Fibroblast of skin of abdomen (primary cell): Measurements from ENCODE around the gene DAB2IP.

Experiments
- DNase-seq: peaks from one replicate; pipeline ENCODE4 v3.0.0-alpha.2; 2013

DAB2IP gene

DNA sequence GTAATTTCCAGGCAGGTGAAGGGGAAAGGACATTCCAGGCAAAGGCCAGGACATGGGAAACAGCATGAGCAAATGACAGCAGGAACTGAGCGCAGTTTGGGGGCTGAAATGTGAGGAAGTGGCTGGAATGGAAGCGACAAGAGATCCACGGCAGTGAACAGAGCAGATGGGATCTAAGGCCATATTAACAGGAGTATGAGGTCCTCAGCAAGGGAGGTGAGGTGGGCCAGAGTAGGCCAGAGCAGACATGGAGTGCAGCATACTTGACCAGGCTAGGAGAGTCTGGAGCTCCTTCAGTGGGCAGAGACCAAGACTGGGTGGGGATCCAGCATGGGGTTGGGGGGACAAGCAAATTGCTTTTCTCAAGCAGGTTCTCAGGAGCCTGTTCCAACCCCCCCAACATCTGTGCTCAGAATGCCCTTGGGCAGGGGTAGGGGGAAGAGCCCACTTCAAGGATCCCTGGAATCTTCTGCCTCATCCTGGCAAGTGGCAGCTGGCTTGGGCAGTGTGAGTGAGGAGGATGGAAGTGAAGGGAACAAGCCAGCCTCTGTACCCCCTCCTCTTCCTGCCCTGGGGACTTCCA lies 34.5 kb downstream of the DAB2IP start:
- DNase-seq = no peak

DNA sequence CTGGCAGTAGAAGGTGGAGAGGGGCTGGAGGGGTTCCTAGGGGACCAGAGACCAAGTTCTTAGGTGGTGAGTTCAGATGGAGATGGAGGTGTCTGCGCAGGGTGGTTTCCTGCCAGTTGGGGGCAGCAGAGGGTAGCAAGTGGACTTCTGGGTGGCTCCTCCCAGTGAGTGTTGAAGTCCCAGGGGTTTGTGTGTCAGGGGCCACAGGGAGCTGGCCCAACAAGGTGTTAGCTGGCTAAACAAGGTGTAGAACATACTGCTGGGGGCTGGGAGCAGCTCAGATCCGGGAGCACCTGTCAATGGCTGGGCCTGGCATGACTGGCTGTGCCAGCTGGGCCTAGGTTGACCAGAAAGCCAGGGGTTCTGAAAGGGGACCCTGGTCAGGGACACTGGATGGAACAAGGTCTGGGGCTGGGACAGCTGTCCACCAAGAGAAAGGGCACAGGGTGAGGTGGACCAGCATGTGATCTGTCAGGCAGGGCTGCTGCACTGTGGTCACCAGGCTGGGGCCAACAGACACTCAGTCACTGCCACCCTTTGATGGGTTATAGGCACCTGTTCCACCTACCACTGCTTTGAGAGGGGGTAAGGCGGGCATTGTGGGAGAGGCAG lies 35.6 kb downstream of the DAB2IP start:
- peak; percentile 50 for DNase-seq

DNA sequence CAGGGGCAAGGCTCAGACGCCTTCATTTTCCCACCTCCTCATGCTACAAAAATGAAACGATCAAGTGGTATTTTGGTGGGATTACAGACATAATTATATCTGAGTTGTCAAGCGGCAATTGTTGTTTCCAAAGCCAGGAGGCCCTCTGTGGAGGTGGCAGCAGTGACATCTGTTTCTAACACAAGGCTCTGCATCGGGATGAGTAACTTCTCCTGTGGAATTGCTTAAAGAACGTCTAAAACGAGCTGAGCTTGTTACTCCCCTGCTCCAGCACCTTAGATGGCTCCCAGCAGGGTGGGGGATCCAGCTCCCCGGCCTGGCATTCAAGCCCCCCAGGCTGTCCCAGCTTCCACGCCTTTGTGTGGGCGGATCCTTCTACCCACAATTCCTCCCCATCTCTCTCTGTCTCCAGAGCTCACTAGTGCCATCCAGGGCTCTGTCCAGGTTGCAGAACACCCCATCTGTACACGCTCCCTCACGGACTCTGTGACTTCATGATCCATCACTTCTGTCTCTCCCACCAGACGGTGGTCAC lies 36.8 kb downstream of the DAB2IP start:
- DNase-seq = no peak

GRCh38 chr9:121688681-121689080 lies 37.2 kb downstream of the DAB2IP start:
- DNase-seq = no peak

DNA sequence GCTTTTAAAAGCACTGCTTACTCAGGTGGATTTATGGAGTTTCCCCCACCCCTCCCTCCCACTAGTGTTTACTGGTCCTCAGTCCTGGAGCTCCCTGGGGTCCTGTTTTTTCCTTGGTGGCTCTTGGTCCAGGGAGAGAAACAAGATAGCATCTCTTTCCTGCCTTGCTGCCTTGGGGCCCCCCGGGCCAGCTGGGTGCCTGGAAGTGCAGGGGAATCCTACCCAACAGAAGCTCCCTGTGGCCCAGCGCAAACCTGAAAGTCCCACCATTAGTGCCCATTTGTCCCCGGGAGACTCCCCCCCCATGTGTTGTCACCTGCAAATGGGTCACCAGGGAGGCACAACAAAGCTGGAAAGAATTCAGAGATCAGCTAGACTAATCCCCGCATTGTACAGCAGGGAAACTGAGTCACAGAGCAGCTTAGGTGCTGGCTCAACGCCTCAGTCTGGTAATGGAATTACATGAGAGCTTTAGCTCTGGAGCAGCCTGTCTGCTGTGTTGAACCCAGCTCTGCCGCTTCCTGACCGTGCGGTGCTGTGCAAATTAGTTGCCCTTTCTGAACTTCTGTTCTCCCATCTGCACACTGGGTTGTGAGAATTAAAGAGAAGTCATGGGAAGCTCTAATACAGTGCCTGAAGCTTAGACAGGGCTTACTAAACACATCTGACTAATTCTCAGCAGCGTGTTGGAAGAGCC lies 38.2 kb downstream of the DAB2IP start:
- DNase-seq = no peak

DNA sequence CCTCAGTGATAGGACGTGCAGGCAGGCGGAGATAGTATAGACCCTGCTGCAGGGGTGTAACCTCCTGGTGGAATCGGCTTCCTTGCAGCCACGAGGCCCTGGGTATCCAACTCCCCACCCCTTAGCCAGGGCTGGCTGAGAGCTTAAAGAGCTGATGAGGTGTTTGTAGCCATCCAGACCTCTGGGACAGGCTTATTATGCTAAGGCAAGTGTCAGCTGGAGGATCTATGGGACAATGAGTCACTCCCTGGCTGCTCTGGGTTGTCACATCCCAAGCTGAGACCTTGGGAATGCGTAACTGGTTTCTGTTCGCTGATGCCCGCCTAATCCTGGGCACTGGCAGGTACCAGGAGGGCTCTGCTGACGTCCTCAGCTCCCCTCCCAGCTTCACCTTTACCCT lies 38.9 kb downstream of the DAB2IP start:
- no peak for DNase-seq

DNA sequence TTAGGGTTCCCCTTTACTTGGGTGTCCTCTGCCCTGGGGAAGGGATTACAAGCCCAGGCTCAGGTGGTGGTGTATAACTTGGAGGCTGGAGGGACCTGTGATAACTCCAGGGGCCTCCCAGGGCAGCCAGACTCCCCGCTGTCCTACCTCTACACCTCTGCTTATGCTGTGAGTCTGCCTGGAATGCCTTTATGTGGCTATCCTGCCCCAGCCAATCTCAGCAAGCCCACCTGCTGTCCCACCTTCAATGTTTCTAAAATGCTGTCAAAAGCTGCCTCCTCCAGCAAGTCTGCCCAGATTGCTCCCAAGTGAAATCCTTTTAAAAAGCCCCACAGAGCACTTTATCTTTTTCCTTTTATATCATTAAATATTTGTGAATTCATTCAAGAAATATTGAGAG lies 39.3 kb downstream of the DAB2IP start:
- DNase-seq = no peak

DNA sequence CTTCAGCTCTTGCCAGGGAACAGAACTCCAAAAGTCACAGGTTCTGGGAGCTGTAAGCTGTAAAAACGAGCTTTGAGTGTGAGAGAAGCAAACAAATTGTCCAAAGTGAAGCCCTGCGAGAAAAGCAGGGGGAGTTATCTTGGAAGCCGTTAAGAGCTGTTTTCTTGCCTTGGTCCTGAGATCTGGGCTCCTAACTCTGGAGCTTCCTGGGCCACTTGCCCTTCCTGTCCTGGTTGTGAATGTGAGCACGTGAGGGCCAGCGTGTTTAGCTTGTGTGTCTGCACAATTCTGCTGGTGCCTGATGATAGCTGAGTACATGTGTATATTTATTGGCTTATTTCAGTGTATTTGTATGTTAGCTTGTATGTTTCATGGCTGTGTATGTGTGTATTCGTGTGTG lies 40.5 kb downstream of the DAB2IP start:
- no peak for DNase-seq

DNA sequence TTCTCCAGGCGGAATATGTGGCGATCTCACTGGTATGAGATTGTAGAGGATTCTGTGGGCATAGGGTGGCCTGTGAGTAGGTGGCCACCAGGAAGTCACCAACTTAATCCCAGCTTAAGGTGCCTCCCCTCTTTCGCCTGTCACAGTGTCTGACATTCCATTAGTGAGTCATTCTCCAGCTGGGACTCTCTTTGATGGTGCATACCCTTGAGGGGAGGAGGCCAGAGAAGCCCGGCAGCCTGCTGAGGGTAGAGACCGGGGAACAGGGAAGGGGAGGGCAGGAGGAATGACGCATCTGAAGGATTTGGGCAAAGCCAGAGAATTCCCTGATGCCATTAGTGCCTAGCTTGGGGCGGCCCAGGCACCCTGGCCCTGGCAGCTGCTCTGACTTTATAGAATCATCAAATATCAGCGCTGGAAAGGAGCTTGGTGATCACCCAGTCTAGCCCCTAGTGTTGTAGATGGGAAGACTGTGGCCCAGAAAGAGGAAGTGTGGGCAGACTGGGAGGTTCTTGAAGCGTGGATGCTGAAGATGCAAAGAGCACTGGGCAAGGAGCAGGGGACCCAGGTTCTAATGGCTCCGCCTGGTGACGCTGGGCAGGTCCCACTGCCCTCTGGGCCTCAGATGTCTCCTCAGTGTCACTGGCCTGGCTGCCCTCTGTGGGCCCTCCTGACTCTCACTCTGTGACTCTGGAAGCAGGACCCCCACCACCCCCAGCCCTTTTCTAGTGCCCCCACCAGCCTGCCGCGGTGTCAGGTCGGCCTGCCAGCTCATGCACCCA lies 41.4 kb downstream of the DAB2IP start:
- peak; percentile 55 for DNase-seq

DNA sequence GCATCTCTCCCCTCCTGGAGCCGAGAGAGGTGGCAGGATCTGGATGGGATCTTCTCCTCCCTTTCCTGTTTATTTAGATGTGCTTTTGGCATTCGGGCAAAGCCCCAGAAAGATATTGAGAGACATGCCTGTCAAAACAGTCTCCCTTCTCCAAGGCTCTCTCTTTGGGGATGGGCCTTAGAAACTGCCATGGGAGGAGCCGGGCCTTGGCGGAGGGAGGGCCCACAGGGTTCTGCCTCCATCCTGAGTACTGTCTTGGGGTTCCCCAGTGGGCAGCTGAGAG lies 41.9 kb downstream of the DAB2IP start:
- no peak for DNase-seq

DNA sequence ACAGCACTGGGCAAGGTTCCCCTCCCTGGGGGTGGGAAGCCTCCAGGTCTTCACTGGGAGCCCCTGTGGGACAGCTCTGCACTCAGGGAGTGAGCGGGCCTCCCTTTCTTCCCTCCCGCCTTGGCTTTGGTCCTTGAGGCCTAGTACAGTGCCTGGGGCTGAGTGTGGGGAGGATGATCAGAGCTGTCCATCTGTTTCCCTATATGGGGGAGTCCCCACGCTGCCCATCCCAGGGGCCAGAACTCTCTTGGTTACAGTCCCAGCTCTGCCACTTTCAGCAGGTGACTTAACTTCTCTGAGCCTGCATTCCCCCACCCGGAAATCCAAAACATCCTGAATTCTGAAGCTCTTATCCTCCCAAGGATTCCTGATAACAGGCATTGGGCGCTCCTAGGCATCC lies 42.6 kb downstream of the DAB2IP start:
- DNase-seq = no peak

- no peak for DNase-seq
Observed at GRCh38 chr9:121694600-121694999, 43.2 kb downstream of the DAB2IP start.

GRCh38 chr9:121696930-121697329 lies 45.5 kb downstream of the DAB2IP start:
- no peak for DNase-seq

DNA sequence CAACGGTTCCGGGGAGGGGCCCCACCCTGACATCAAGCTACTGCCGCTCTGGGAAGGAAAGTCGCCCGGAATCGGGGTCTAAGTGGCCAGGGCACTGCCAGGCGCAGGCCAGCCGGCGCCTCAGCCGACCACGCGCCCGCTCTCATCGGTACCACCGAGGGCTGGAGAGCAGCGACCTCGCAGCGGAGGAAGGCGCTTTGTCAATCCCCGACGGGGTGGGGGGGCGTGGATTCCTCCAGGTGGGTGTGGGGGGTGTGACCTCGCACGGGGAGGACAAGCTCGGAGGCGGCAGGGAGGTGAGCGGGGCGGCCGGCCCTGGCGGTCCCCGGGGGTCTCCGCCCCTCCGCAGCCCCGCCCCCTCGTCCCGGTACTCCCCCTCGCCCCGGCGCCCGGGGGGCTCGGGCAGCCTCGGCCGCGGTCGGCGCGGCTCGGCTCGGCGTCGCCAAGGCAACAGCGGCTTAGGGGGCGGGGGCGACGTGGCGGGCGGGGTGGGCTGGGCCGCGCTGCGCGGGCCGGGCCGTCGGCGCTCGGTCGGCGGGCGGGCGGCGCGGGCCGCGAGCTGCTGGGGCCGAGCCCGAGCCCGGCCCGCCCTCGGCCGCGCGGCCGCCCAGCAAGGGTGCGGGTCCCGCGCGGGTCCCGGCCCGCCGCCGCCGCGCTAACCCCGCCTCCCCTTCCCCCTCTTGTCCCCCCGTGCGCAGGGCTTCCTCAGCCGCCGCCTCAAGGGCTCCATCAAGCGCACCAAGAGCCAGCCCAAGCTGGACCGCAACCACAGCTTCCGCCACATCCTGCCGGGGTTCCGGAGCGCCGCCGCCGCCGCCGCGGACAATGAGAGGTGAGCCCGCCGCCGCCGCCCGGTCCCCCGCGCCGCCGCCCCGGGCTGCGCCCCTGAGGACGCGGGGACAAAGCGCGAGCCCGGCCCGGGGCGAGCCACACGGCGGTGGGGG lies 47.5 kb downstream of the DAB2IP start:
- peak; percentile 62 for DNase-seq

- DNase-seq = no peak
Observed at GRCh38 chr9:121699571-121700164, 48.2 kb downstream of the DAB2IP start.

DNA sequence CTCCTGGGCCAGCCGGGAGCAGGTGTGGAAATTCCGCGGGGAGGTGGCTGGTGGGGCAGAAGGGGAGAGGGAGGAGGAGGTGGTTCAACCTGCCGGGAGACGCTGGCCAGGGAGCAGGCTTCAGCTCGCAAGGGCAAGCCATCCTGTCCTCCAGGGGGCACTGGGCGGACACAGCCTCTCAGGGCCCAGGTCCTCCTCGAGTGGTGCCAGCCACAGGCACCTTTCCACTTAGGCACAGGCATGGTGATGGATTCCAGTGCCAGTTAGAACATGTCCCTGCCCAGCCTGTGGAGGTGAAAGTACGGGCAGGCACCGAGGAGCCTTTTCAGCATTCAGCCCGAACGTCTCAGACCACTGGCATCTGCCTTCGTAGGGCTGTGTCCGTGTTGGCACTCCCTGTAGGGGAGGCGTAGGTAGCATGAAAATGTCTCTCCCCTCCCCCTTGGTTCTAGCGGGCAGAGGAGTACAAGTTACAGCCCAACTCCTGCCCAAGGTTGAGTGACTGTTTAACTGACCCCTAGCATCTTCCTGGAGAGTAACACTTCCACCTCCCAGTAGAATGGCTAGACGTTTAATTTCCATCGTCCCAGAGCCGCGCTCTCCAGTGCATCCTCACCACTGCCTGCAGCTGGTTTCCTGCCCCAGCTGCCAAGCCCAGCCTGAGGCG lies 48.9 kb downstream of the DAB2IP start:
- no peak for DNase-seq

DNA sequence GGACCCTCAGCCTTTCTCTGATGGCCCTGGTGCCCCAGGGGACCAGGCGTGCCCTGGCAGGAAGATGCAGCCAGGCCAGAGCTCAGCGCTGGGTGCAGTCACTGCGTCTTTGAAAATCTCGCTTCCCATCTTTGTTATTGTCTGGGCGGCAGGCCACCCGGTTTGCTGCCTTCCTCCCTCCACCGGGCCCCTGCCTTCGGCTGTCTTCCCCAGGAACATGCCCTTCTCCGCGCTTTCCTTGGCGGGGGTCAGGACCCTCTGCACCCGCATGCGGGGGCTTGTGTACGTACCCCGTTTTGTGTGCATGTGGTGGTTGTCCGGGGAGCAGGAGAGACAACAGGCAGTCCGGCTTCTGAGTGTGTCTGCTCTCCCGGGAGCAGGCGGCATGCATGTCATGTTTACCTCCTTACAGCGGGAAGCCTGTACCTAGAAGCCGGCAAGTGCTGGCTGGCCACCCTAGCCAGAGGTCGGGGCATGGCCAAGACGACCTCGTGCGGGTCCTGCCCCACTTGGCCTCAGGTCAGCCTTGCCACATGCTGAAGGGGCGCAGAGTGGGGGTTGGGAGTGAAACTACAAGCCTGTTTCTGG lies 49.5 kb downstream of the DAB2IP start:
- no peak for DNase-seq

DNA sequence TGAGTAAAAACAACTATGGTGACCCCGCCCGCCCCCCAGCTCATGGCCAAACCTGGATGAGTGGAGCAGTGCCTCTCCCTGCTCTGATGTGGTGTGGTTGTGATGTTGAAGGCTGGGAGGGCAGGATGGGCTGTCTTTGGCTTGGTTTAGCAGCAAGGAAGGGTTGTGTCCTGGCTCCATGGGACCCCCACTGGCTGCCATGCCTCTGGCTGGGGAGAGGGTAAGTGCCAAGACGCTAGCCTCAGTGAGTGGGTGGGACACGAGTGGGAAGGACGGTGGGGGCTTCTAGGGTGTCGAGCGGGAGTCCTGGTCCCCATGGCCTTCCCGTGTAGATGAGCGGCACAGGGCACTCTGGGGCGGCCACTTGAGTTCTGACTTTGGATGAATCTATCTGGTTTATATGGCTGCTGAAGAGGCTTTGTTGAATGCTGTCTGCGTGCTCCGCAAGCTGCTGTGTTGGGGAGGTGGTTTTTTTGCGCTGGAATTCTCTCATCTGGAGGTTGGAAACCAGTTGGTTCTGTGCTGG lies 50.4 kb downstream of the DAB2IP start:
- DNase-seq = no peak

DNA sequence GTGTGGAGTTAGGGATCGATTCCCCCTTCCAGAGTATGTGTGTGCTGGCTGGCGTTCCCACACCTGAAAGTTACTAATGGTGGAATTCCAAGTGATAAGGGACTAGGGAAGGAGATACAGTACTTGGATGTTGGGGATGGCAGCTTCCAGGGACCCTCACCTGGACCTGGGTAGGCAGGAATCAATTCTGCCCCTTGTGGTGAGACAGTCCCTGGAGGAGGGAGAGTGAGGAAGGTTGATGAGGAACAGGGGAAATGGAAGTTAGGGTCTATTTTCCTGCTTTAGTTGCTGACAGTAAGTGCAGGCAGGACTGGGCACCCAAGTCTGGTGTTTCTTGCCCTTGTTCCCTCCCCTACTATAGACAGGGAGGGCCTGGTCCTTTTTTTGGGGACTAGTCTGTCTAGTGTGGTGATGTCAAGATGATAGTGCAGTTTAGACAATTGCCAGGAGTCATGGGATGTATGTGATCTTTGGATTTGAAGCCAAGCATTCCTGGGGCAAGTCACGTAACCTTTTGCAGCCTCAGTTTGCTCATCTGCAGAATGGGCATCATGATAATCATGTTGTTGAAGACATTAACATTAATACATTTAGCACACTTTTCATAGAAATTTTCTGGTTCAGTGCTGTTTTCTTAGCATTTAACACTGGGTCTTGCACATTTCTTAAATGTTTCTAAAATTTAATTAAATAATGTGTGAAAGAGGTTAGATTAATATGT lies 51.7 kb downstream of the DAB2IP start:
- no peak for DNase-seq

GRCh38 chr9:121704281-121704680 lies 52.8 kb downstream of the DAB2IP start:
- DNase-seq = no peak
